Effector memory CD8-positive, alpha-beta T cell (primary cell): Measurements from ENCODE around the gene OLFM2.
"Not testable (repeated sequence)": the region's sequence is repeated elsewhere in the genome, so short reads cannot be mapped to it uniquely, and the experiment has no call there.

Experiments
- ATAC-seq: fragments of 150-1000 bp; cut with Tn5 transposase; replicated peaks from 2 replicates; pipeline ENCODE4 v1.10.0; 2021; ENCODE audit warnings: mild to moderate bottlenecking, moderate library complexity
- DNase-seq, 3 experiments: peaks; one replicate each; pipeline ENCODE4 v3.0.0; 2021
- H3K27ac Mint-ChIP-seq, 2 donors: one replicate each; pipeline ENCODE4 v1.8.0; 2022; ENCODE audit warnings: mild to moderate bottlenecking in 2 of 2, mixed read lengths in 2 of 2, moderate library complexity in 2 of 2
- H3K27me3 Mint-ChIP-seq, 2 donors: one replicate each; pipeline ENCODE4 v1.8.0; 2022; ENCODE audit warnings: mixed read lengths in 2 of 2
- H3K36me3 Mint-ChIP-seq: one replicate; pipeline ENCODE4 v1.8.0; 2022; ENCODE audit warnings: mild to moderate bottlenecking, moderate library complexity, mixed read lengths; ENCODE audit not compliant: insufficient read depth
- H3K4me1 Mint-ChIP-seq, 2 donors: one replicate each; pipeline ENCODE4 v1.8.0; 2022; ENCODE audit warnings: low read depth in 2 of 2, mixed read lengths in 2 of 2
- H3K4me3 Mint-ChIP-seq, 2 donors: one replicate each; pipeline ENCODE4 v1.8.0; 2022; ENCODE audit warnings: mild to moderate bottlenecking in 2 of 2, mixed read lengths in 2 of 2, moderate library complexity in 2 of 2
- H3K9me3 Mint-ChIP-seq, 2 donors: one replicate each; pipeline ENCODE4 v1.8.0; 2022; ENCODE audit warnings: mixed read lengths in 2 of 2

Gene OLFM2

DNA sequence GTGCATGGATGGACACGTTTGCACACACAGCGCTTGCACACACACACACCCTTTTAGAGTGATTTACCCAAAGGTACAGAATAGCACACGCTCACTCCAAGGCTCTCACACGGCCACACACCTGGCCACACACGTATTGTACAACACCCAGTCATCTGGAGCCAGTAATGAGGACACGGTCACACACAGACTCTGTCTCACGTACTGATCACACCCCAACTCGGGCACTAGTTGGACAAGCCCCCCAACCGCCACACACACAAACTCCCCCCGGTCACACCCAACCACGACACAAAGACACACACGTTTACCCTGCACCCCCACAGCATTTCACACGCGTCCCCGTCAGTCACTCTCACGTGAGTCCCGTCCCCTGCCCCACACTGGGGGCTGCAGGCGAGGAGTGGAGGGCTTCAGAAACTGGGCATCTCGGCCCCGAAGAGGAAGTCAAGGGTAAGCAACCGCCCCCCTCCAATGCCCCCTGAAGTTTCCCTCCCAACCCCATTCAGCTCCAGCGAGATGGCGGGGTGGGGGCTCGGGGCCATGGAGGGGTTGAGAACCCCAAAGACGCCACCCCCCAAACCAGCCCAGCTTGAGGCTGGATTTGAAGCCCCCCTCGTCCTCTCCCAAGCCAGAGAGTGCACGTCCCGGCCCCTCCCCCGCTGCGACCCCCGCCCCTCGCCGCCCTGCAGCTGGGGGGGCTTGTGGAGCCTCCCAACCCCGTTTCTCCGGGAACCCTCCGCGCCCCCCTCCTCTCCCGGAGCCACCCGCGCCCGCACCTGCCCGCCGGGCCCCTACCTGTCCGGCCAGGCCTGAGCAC, 599 bp downstream of the OLFM2 start:
- ATAC-seq (no peak), DNase-seq (no peak)
- Mint-ChIP-seq H3K27ac (no peak overlapping the region), H3K9me3 (no peaks in the 10 kb centered on the region), H3K4me3 (peak overlapping the region; percentile 54 to 65), H3K4me1 (peaks cover 22 to 28% of the 10 kb centered on the region in 2 donors), H3K27me3 (peaks cover 65 to 84% of the 10 kb centered on the region in 2 donors), H3K36me3 (peaks cover 6% of the 10 kb centered on the region)

DNA sequence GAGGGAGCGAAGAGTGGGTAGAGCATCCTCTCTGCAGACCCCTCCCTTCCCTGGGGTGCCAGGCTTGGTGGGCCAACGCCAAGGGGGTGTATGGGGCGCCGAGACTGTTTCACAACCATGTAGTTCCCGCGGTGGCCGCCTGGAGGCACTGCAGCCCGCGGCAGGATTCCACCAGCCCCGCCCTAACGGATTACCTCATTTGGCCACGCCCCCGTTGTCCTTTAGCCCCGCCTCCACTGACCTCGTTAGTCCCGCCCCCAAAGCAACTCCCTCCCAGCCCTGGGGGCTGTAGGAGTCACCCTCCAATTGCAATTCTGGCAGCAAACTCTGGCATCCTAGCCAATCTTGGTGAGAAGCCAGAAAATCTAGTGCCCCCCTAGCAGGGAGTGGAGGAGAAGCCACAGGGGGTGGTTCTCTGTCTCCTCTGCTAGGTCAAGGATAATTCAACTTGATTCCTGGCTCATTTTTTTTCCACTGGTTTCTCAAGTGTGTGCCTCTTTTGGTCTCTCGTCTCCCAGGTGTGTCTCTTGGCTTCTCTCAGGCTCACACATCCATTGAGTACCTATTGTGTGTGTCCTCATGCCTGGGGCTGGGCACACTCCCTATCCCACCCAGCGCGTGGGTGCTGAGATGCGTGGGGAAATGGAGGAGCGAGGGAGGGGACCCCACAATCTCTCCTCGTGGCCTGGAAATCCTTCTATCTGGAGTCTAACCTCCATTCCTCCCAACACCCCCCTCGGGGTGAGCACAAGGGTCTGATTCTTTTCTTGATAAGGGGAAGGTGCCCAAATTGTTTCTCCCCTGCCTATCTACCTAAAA, 2.0 kb downstream of the OLFM2 start:
- H3K36me3 Mint-ChIP-seq, result peaks cover 6% of the 10 kb centered on the region
- DNase-seq (peak; percentile 86 to 87 (median 86)), ATAC-seq (peak; percentile 81)
- peak overlapping the region in 1 of 2 donors; percentile 54 for H3K4me3 Mint-ChIP-seq
- peak overlapping the region in 1 of 2 donors; percentile 29 for H3K27ac Mint-ChIP-seq
- H3K27me3 Mint-ChIP-seq, result peaks cover 62 to 79% of the 10 kb centered on the region in 2 donors
- H3K9me3 Mint-ChIP-seq, result no peaks in the 10 kb centered on the region
- H3K4me1 Mint-ChIP-seq, result peaks cover 22 to 29% of the 10 kb centered on the region in 2 donors

- H3K9me3 Mint-ChIP-seq, result no peaks in the 10 kb centered on the region
- peaks cover 60 to 78% of the 10 kb centered on the region in 2 donors for H3K27me3 Mint-ChIP-seq
- peaks cover 6% of the 10 kb centered on the region for H3K36me3 Mint-ChIP-seq
- no peak overlapping the region for H3K4me3 Mint-ChIP-seq
- DNase-seq, result no peak
- no peak for ATAC-seq
- no peak overlapping the region for H3K27ac Mint-ChIP-seq
- H3K4me1 Mint-ChIP-seq, result peaks cover 22 to 29% of the 10 kb centered on the region in 2 donors
Observed at GRCh38 chr19:9932835-9933234, 3.5 kb downstream of the OLFM2 start.

- H3K36me3 Mint-ChIP-seq, result peaks cover 9% of the 10 kb centered on the region
- peaks cover 47 to 65% of the 10 kb centered on the region in 2 donors for H3K27me3 Mint-ChIP-seq
- no peak overlapping the region for H3K27ac Mint-ChIP-seq
- H3K9me3 Mint-ChIP-seq, result no peaks in the 10 kb centered on the region
- DNase-seq (no peak), ATAC-seq (no peak)
- no peak overlapping the region for H3K4me3 Mint-ChIP-seq
- H3K4me1 Mint-ChIP-seq, result peaks cover 19 to 23% of the 10 kb centered on the region in 2 donors
Observed at GRCh38 chr19:9931629-9932028, 4.7 kb downstream of the OLFM2 start.

GRCh38 chr19:9923440-9923839, 12.9 kb downstream of the OLFM2 start:
- Mint-ChIP-seq H3K36me3 (peaks cover 6% of the 10 kb centered on the region), H3K27ac (no peak overlapping the region), H3K4me1 (no peaks in the 10 kb centered on the region), H3K9me3 (no peaks in the 10 kb centered on the region), H3K4me3 (no peak overlapping the region), H3K27me3 (peaks cover 22% of the 10 kb centered on the region in 2 donors)
- ATAC-seq (no peak), DNase-seq (no peak)

DNA sequence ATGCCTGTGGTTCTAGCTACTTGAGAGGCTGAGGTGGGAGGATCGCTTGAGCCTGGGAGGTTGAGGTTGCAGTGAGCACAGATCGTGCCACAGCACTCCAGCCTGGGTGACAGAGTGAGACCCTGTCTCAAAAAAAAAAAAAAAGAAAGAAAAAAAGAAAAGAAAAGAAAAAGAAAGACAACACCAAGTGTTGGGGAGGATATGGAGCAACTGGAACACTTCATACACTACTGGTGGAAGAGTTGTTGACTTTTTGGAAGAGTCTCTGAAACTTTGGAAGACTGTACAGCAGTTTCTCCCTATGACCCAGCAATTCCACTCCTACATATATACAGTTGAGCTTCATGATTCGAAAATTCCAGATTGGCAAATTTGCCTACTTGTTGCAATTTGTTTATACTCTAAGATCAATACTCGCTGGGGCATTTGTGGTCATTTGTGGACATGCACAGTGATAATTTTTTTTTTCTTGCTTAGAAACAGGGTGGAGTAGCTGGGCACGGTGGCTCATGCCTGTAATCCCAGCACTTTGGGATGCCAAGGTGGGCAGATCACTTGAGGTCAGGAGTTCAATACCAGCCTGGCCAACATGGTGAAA, 13.4 kb downstream of the OLFM2 start:
- H3K4me3 Mint-ChIP-seq, DNase-seq, H3K9me3 Mint-ChIP-seq, H3K4me1 Mint-ChIP-seq, H3K27ac Mint-ChIP-seq, ATAC-seq, H3K36me3 Mint-ChIP-seq: not testable (repeated sequence)
- H3K27me3 Mint-ChIP-seq, result peaks cover 26 to 28% of the 10 kb centered on the region in 2 donors

DNA sequence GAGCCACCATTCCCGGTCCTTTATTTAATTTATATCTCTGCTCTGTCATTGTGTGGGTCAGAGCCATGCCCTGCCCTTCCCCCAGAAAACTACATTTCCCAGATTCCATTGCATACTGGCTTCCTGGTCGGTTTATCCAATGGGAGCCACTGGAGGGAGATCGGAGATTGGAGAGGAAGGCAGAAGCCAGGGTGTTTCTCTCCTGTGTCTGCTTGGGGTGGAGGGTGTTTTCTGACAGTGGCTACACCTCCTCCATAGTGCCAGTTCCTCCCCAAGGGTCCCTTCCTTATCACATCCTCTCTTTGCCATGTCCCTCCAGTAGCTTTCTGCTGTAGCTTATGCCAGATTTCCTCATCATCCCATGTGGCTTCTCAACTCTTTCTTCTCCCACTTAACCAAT, 19.0 kb downstream of the OLFM2 start:
- Mint-ChIP-seq H3K27ac (no peak overlapping the region), H3K36me3 (peaks cover 3% of the 10 kb centered on the region), H3K27me3 (peaks cover 31 to 44% of the 10 kb centered on the region in 2 donors), H3K4me1 (peaks cover 1 to 8% of the 10 kb centered on the region in 2 donors), H3K4me3 (no peak overlapping the region), H3K9me3 (no peaks in the 10 kb centered on the region)
- no peak for DNase-seq
- ATAC-seq, result no peak

GRCh38 chr19:9916719-9917118, 19.6 kb downstream of the OLFM2 start:
- Mint-ChIP-seq H3K4me3 (no peak overlapping the region), H3K27ac (no peak overlapping the region)
- no peak for ATAC-seq

GRCh38 chr19:9914315-9915207, 21.8 kb downstream of the OLFM2 start:
- peak; percentile 96 for ATAC-seq
- Mint-ChIP-seq H3K27ac (no peak overlapping the region), H3K27me3 (peaks cover 28 to 42% of the 10 kb centered on the region in 2 donors), H3K9me3 (no peaks in the 10 kb centered on the region), H3K4me3 (peak overlapping the region; percentile 28 to 49), H3K36me3 (peaks cover 3% of the 10 kb centered on the region), H3K4me1 (peaks cover 2 to 8% of the 10 kb centered on the region in 2 donors)
- DNase-seq, result peak; percentile 74 to 78 (median 78)

More at GRCh38 chr19:9916719-9917118, 19.6 kb downstream of the OLFM2 start:
- DNase-seq, result no peak
- Mint-ChIP-seq H3K4me1 (peaks cover 2 to 8% of the 10 kb centered on the region in 2 donors), H3K36me3 (peaks cover 3% of the 10 kb centered on the region), H3K27me3 (peaks cover 31 to 44% of the 10 kb centered on the region in 2 donors), H3K9me3 (no peaks in the 10 kb centered on the region)

DNA sequence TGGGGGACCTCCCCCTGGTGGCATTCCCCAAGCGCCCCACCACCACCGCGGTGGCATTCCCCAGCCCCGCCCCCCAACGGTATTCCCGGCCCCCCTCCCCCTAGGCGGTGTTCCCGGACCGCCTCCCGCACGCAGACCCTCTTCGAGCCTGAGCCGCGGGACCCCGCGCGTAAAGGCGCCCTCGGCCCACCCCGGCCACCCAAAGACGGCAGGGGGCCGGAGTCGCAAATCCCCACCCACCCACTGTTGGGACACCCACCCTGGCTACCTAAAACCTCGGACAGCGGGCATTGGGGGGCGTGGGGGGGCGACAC, 22.4 kb downstream of the OLFM2 start:
- H3K4me1 Mint-ChIP-seq, result peaks cover 2 to 8% of the 10 kb centered on the region in 2 donors
- H3K36me3 Mint-ChIP-seq, result peaks cover 3% of the 10 kb centered on the region
- ATAC-seq, result no peak
- H3K9me3 Mint-ChIP-seq, result no peaks in the 10 kb centered on the region
- peaks cover 34 to 36% of the 10 kb centered on the region in 2 donors for H3K27me3 Mint-ChIP-seq
- H3K4me3 Mint-ChIP-seq, result peak overlapping the region; percentile 28 to 49
- no peak for DNase-seq
- H3K27ac Mint-ChIP-seq, result no peak overlapping the region

GRCh38 chr19:9913237-9914000, 22.9 kb downstream of the OLFM2 start:
- no peak for DNase-seq
- peaks cover 29 to 30% of the 10 kb centered on the region in 2 donors for H3K27me3 Mint-ChIP-seq
- peaks cover 2 to 8% of the 10 kb centered on the region in 2 donors for H3K4me1 Mint-ChIP-seq
- no peak for ATAC-seq
- H3K36me3 Mint-ChIP-seq, result peaks cover 3% of the 10 kb centered on the region
- no peak overlapping the region for H3K4me3 Mint-ChIP-seq
- H3K27ac Mint-ChIP-seq, result no peak overlapping the region
- no peaks in the 10 kb centered on the region for H3K9me3 Mint-ChIP-seq

DNA sequence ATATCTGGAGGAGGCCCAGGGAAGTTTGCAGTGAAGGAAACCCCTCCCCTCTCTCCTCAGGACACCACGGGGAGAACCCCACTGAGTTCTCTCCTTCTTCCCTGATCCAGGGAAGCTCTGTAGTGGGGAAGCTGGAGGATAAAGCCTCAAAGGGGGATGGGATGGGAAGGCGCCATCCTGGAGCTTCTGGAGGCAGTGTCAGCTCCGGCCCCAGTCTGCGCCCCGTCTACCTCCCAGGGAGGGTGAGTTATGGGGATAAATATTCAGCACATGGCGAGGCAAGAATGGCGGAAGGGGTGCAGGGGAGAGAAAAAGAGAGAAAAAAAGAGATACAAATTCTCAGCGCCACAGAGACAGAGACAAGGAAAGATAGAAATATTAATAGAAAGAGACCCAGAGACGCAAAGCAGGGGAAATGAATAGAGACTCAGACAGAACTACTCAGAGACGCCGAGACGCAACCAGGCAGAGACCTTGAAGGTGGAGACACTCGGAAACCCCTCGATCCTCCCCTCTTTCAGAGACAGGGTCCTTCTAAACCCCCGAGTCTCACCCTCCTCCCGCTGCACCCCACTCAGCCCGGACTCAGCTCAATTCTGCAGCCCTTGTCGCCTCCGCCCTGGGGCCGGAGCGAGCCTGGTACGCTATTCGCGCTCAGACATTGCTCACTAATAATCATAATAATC, 23.6 kb downstream of the OLFM2 start:
- ATAC-seq (no peak), DNase-seq (no peak)
- Mint-ChIP-seq H3K27ac (peak overlapping the region in 1 of 2 donors; percentile 73), H3K4me1 (peaks cover 2 to 8% of the 10 kb centered on the region in 2 donors), H3K4me3 (no peak overlapping the region), H3K27me3 (peaks cover 23% of the 10 kb centered on the region in 2 donors), H3K36me3 (peaks cover 3% of the 10 kb centered on the region), H3K9me3 (no peaks in the 10 kb centered on the region)
